ENCODE data around the gene PGRMC2.
"Not testable (repeated sequence)": the region's sequence is repeated elsewhere in the genome, so short reads cannot be mapped to it uniquely, and the experiment has no call there.

The PGRMC2 gene

DNA sequence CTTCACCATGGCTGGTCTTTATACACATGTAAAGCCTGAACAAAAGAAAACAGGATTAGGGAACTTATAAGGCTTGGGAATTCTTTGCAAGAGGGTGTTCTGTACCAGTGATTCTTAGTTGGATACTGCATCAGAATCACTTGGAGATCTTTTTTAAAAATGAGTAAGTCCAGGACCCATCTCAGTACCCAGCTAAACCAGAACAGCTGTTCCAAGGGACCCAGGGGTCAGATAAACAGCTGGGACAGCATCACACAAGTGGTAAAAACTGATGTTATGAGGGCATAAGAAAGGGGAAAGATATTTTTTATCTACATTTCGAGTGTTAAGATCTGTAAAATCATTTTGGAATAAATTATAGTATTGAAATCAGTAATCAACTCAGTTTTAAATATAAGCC lies 16.1 kb downstream of the PGRMC2 start:
- TF ChIP-seq CTCF (IDR thresholded peaks at IDR 0.05; ENCODE audit: low read depth, low read length): no peak
- DNase-seq (ENCODE audit: extremely low read depth, low read depth): no peak

- no peak for DNase-seq (ENCODE audit: extremely low read depth, low read depth)
- TF ChIP-seq CTCF (IDR thresholded peaks at IDR 0.05; ENCODE audit: low read depth, low read length): no peak
These were observed 18.6 kb downstream of the PGRMC2 start for GRCh38 chr4:128268970-128269369.

DNA sequence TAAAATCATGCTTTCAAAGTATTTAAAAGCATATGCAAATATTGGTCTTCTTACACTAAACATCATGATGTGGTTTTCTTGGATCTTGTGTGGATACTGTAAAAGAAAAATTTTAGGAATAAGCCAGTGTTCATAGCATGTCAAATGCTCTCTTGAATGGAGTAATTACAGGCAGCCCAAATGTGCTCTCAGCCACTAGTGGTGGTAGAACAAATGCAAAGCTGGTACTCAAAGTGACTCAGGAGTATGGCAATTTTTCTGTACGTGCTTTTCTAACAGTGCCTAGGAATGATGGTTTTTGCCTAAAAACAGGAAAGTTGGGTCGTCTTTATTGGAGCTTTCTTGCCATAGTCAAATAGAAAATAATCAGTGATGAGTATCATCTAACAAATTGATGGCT lies 19.9 kb downstream of the PGRMC2 start:
- no peak for DNase-seq (ENCODE audit: extremely low read depth, low read depth)
- no peak for TF ChIP-seq CTCF (IDR thresholded peaks at IDR 0.05; ENCODE audit: low read depth, low read length)

DNA sequence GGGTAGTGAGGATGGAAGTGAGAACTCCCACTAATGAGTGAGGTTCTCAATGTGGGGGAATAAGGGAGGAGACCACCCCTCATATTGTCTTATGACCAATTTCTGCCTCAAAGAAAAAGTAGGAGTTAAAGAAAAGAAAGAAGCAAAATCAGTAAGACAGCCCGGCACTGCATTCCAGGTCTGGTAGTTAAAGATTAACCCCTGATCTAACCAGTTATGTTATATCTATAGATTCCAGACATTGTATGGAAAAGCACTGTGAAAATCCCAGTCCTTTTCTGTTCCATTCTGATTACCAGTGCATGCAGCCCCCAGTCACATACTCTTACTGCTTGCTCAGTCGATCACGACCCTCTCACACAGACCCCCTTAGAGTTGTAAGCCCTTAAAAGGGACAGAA lies 20.4 kb downstream of the PGRMC2 start:
- DNase-seq (ENCODE audit: extremely low read depth, low read depth): not testable (repeated sequence)

DNA sequence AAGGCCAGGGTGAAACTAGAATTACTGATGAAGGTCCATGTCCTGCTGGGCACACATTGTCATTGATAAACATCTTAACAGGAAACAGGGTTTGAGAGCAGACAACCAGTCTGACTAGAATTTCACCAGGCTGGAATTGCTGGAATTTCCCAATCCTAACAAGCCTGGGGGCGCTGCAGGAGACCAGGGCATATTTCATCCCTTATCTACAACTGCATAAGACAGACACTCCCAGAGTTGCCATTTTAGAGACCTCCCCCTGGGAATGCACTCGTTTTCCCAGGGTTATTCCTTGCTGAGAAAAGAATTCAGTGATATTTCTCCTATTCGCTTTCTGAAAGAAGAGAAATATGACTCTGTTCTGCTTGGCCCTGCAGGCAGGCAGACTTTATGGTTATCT lies 22.1 kb downstream of the PGRMC2 start:
- not testable (repeated sequence) for DNase-seq (ENCODE audit: extremely low read depth, low read depth)

DNA sequence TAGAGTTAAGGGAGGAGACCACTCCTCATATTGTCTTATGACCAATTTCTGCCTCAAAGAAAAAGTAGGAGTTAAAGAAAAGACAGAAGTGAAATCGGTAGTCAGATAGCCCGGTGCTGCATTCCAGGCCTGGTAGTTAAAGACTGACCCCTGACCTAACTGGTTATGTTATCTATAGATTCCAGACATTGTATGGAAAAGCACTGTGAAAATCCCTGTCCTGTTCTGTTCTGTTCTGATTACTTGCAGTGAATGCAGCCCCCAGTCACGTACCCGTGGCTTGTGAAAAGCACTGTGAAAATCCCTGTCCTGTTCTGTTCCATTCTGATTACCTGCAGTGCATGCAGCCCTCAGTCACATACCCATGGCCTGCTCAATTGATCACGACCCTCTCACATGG lies 27.7 kb downstream of the PGRMC2 start:
- not testable (repeated sequence) for DNase-seq (ENCODE audit: extremely low read depth, low read depth)

DNA sequence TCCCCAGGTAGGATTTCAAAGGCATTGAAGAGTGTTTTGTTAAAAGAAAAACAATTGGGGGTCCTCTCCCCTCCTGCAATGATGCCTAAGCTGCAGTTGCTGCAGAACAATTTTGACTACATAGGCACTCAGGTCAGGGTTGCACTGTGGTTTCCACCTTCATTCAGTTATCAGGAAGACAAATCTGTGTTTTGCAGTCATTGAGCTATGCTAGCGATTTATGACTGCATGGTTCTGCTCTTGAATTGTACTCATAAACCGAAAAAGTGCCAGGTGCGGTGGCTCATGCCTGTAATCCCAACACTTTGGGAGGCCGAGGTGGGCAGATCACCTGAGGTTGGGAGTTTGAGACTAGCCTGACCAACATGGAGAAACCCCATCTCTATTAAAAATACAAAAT lies 29.4 kb downstream of the PGRMC2 start:
- not testable (repeated sequence) for DNase-seq (ENCODE audit: extremely low read depth, low read depth)

GRCh38 chr4:128256539-128256938 lies 31.1 kb downstream of the PGRMC2 start:
- TF ChIP-seq CTCF (IDR thresholded peaks at IDR 0.05; ENCODE audit: low read depth, low read length): no peak
- peak; percentile 27 for DNase-seq (ENCODE audit: extremely low read depth, low read depth)

- DNase-seq (ENCODE audit: extremely low read depth, low read depth): no peak
- no peak for TF ChIP-seq CTCF (IDR thresholded peaks at IDR 0.05; ENCODE audit: low read depth, low read length)
These were observed 31.7 kb downstream of the PGRMC2 start for GRCh38 chr4:128255906-128256305.
